Transverse colon (tissue), 4 donors: ENCODE results near the gene PFN2. TPM values are rescaled to one million over a fixed set of nuclear protein-coding genes. Genes with fewer than 3 reads are reported as not detected.

Source experiments
- DNase-seq: peaks from one replicate; pipeline ENCODE4 v3.0.0-alpha.2; 2019
- H3K27ac ChIP-seq, 4 donors: fragments of 200-600 bp; sonication (generic); 2 replicates each; pipeline ENCODE4 v1.5.1; 2016 to 2018; ENCODE audit warnings: inconsistent platforms in 4 of 4
- H3K27me3 ChIP-seq: fragments of 200-600 bp; sonication (generic); 2 replicates; pipeline ENCODE4 v1.5.1; 2017; ENCODE audit warnings: inconsistent platforms
- H3K36me3 ChIP-seq, 4 donors: fragments of 200-600 bp; sonication (generic); 2 replicates each; pipeline ENCODE4 v1.5.1; 2017 to 2019; ENCODE audit warnings: inconsistent platforms in 4 of 4
- H3K4me1 ChIP-seq, 4 donors: fragments of 200-600 bp; sonication (generic); 2 replicates each; pipeline ENCODE4 v1.5.1; 2017 to 2020; ENCODE audit warnings: inconsistent platforms in 4 of 4
- H3K4me3 ChIP-seq, 4 donors: fragments of 200-600 bp; sonication (generic); 1 replicate in 1 of 4; 2 replicates in 3 of 4; pipeline versions ENCODE4 v1.5.1 to v1.6.1; 2017 to 2019; ENCODE audit warnings: inconsistent platforms in 4 of 4
- H3K9me3 ChIP-seq, 2 donors: fragments of 200-600 bp; sonication (generic); 2 replicates each; pipeline ENCODE4 v1.5.1; 2017 to 2019; ENCODE audit warnings: inconsistent platforms in 2 of 2
- EP300 ChIP-seq: sonication (generic); formaldehyde crosslinking; IDR thresholded peaks from one replicate; pipeline ENCODE4 v1.6.1; 2017; ENCODE audit warnings: antibody characterized with exemption, low read depth
- POLR2A ChIP-seq: fragments of 450-650 bp; IDR thresholded peaks from one replicate; pipeline ENCODE4 v1.6.1; 2016; ENCODE audit warnings: antibody characterized with exemption, mild to moderate bottlenecking, moderate library complexity
- POLR2AphosphoS5 ChIP-seq, 3 donors: sonication (generic); formaldehyde crosslinking; IDR thresholded peaks; one replicate each; pipeline ENCODE4 v1.6.1; 2016; ENCODE audit warnings: antibody characterized with exemption in 3 of 3
- WGBS, 2 donors: methylation state at CpG; one replicate each; pipeline ENCODE4 v1.1.5; 2018; ENCODE audit warnings: low coverage in 1 of 2; 5-methylcytosine and 5-hydroxymethylcytosine counted together
- in situ Hi-C, 4 donors: fragments of 200-750 bp; cut with MboI; loops; one replicate each; pipeline versions ENCODE4 v1.15.0 to v1.15.1; 2017; ENCODE audit warnings: low sequenced_read_pairs in 3 of 4, low pct_ligation_motif_present in 1 of 4, low pct_unique_long_range_greater_than_20kb in 1 of 4
- intact Hi-C: fragments of 100-400 bp; cut with DNase I; formaldehyde crosslinking; loops from one replicate; pipeline ENCODE4 v1.15.1; 2023; ENCODE audit warnings: low total_unique reads
- total RNA-seq, 4 donors: library from RNA; depleted of rRNA; stranded (reverse); fragments of >200 nt; gene quantifications; one replicate each; pipeline ENCODE4 v1.1.0, GENCODE V29; 2016
- TF ChIP-seq, protein P1 (sequence below), 5 experiments: fragments of 200-600 bp in 3 of 5; fragments of 450-650 bp in 2 of 5; sonication (generic) in 3 of 5; IDR thresholded peaks; 1 replicate in 2 of 5; 2 replicates in 3 of 5; pipeline ENCODE4 v1.5.1; 2016 to 2017; ENCODE audit warnings: antibody characterized with exemption in 5 of 5, inconsistent platforms in 3 of 5, mild to moderate bottlenecking in 2 of 5, moderate library complexity in 1 of 5

PFN2 gene
- total RNA-seq, 4 donors from 2014 or later: 14.1 to 49.1 (median 42.6) TPM

DNA sequence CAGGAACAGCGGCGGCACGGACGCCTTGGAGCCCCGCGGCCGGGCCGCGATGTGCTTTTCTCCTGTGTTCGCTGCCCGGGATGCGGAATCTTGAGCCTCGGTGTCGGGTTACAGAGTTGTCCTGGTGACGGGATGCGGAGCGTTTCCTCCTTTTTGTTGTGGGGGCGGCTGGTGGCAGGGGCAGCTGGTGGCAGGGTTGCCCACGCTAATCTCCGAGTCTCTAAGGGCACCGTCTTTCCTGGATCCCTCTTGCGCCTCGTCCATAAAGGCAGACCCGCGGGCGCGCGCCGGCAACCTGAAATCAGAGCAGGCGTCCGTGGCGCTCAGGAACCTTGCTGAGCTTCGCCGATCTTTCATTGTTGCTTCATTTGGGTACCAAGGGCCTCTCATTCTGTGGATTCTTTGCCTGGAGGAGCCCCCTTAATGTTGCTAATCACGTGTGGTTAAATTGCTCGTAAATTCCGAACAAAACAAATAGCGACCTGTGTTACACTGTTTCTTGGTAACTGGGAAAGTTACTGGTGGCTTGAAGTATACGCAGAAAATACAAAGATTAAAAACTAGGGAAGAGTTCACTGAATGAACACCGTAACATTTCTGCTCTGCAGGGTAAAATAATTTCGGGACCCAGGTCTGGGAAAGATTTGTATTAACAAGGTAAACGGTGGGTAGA is 844 bp upstream of the PFN2 start:
- H3K36me3 ChIP-seq: no peaks in the 10 kb centered on the region
- TF ChIP-seq POLR2A (no peak), EP300 (no peak), POLR2AphosphoS5 (IDR thresholded peaks at IDR 0.05) (no peak)
- TF ChIP-seq, protein P1, sequence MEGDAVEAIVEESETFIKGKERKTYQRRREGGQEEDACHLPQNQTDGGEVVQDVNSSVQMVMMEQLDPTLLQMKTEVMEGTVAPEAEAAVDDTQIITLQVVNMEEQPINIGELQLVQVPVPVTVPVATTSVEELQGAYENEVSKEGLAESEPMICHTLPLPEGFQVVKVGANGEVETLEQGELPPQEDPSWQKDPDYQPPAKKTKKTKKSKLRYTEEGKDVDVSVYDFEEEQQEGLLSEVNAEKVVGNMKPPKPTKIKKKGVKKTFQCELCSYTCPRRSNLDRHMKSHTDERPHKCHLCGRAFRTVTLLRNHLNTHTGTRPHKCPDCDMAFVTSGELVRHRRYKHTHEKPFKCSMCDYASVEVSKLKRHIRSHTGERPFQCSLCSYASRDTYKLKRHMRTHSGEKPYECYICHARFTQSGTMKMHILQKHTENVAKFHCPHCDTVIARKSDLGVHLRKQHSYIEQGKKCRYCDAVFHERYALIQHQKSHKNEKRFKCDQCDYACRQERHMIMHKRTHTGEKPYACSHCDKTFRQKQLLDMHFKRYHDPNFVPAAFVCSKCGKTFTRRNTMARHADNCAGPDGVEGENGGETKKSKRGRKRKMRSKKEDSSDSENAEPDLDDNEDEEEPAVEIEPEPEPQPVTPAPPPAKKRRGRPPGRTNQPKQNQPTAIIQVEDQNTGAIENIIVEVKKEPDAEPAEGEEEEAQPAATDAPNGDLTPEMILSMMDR (IDR thresholded peaks at IDR 0.05): no peak
- peaks cover 3% of the 10 kb centered on the region for H3K27me3 ChIP-seq
- H3K4me3 ChIP-seq: peak overlapping the region; percentile 43 to 98 (median 92)
- H3K9me3 ChIP-seq: no peaks in the 10 kb centered on the region
- peak; percentile 58 for DNase-seq
- intact Hi-C loops (no loop called here), in situ Hi-C loops (loop anchor here (25.0 kb wide), 4 partner anchors 216 to 541 kb away; partner anchors contain the start of gene TSC22D2 (in 1 of the 4))
- 0 to 1% methylated on average over 3 to 40 of the region's 42 CpGs for WGBS, 2 donors
- H3K4me1 ChIP-seq: peaks cover 0 to 33% (median 22%) of the 10 kb centered on the region in 4 donors
- H3K27ac ChIP-seq: peak overlapping the region; percentile 89 to 98 (median 94)

- Histone ChIP-seq H3K27me3 (peaks cover 3% of the 10 kb centered on the region), H3K36me3 (no peaks in the 10 kb centered on the region), H3K4me1 (peaks cover 0 to 33% (median 22%) of the 10 kb centered on the region in 4 donors), H3K4me3 (peak overlapping the region; percentile 48 to 98 (median 92)), H3K9me3 (no peaks in the 10 kb centered on the region), H3K27ac (peak overlapping the region; percentile 89 to 98 (median 94))
- peak; percentile 92 for DNase-seq
- in situ Hi-C loops: loop anchor here (25.0 kb wide), 4 partner anchors 217 to 542 kb away; partner anchors contain the start of gene TSC22D2 (in 1 of the 4)
- TF ChIP-seq POLR2AphosphoS5 (IDR thresholded peaks at IDR 0.05) (peak in 1 of 3 donors; percentile 8), EP300 (no peak), POLR2A (peak; percentile 7)
- TF ChIP-seq, protein P1 (IDR thresholded peaks at IDR 0.05): no peak
- intact Hi-C loops: no loop called here
- WGBS, 2 donors: 1 to 2% methylated on average over 9 to 43 of the region's 73 CpGs
Observed at GRCh38 chr3:149969940-149970715, 567 bp downstream of the PFN2 start.

DNA sequence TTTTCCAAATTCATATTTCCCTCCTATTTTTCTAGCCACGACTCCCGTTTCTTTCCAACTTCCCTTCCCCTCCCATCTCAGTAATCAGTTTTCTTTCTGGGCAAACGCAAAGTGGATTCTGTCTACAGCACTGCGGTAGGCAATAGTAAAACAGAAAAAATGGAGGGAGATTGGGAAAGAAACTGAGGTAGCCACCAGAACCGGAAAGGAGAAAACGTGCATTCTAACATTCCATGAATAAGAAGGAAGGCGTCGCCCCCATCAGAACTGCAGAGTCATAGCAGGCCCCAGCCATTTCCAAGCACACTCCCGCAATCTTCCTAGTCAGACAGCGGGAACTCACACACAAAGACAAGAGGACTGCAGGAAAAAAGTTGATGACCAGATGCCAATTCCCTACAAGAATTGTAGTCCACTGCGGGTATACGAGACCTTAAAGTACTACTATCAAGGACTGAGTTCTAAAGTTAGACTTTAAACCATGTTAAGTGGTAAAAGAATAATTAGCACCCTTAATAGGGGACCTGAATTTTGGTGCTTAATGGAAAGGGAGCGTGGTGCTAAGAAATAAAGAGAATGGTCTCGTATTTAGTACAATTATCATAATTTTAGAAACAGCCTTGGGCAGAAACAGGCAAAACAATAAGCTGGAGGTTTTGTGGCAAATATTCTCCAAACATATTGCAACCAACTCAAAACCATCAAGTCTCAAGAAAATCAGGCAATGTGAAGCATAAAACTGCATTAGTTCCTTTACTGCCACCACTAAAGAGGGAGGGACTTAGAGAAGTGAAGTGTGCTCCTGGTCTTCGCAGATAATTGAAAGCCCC is 1.4 kb downstream of the PFN2 start:
- peak; percentile 31 for DNase-seq
- intact Hi-C loops: no loop called here
- peak overlapping the region; percentile 89 to 98 (median 94) for H3K27ac ChIP-seq
- peak overlapping the region; percentile 48 to 98 (median 92) for H3K4me3 ChIP-seq
- in situ Hi-C loops: loop anchor here (25.0 kb wide), 4 partner anchors 218 to 543 kb away; partner anchors contain the start of gene TSC22D2 (in 1 of the 4)
- H3K4me1 ChIP-seq: peaks cover 0 to 36% (median 22%) of the 10 kb centered on the region in 4 donors
- 29 to 38% methylated on average over 12 to 15 of the region's 15 CpGs for WGBS, 2 donors
- H3K27me3 ChIP-seq: peaks cover 3% of the 10 kb centered on the region
- H3K9me3 ChIP-seq: no peaks in the 10 kb centered on the region
- H3K36me3 ChIP-seq: no peaks in the 10 kb centered on the region
- peak; percentile 12 to 40 (median 15) for TF ChIP-seq POLR2AphosphoS5 (IDR thresholded peaks at IDR 0.05)
- no peak for TF ChIP-seq POLR2A
- TF ChIP-seq, protein P1 (IDR thresholded peaks at IDR 0.05): peak in 1 of 5 experiments; percentile 12
- TF ChIP-seq EP300: no peak
